LoVo (cell line): ENCODE measurements around the gene CHST3.

Source experiments
- DNase-seq: peaks from one replicate; pipeline ENCODE4 v3.0.0-alpha.2; 2016; ENCODE audit warnings: low spot score

The CHST3 gene

DNA sequence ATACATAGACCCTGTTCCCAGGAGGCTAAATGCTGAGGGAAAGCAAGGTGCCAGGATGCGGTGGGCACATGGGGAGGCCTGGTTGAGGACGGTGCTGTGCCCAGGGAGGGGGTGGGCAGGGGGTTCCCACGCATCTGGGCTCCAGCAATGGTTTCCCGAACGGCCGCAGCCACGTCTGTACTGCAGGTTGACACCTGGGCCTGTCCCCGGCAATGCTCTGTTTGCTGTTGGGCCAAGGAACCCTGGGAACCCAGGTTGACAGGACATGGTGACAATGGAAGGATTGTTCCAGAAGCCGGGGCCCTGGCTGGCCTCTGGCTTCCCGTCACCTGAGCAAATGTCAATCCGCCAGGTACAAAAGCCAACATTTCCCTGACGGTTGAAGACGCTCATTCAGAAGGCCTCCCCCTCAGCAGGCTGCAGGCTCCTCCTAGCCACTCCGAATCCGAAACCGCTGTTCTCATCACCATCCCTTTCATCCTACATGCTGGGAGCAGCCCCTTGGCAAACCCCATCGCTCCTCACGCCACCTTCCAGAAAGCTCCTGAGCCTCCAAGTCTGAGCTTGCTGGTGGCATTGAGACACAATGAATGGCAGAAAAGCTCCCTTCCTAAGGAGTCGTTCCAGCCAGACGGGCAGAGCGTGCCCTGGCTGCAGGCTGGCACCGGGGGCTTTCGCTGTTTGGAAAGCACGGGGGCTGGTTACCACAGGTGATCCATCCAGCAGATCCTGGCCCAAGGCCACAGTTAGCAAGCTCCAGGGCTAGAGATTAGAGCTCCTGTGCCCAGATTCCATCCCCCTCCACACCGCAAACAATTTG, 92.9 kb downstream of the CHST3 start:
- no peak for DNase-seq

DNA sequence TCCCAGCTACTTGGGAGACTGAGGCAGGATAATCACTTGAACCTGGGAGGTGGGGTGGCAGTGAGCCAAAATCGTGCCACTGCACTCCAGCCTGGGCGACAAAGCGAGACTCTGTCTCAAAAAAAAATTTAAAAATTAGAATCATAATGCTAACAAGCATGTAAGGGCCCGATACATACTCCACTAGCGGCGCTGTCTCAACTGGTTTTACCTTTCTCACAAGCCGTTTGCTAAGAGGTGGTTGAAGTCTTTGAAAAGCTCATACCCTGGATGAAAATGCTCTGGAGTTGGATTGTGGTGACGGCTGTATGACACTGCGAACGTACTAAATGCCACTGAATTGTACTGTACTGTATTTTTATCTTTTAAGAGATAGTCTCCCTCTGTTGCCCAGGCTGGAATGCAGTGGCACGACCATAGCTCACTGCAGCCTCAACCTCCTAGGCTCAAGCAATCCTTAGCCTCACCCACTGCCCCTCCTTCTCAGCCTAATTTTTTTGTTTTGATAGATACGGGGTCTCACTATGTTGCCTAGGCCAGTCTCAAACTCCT, 94.2 kb downstream of the CHST3 start:
- DNase-seq, result no peak

DNA sequence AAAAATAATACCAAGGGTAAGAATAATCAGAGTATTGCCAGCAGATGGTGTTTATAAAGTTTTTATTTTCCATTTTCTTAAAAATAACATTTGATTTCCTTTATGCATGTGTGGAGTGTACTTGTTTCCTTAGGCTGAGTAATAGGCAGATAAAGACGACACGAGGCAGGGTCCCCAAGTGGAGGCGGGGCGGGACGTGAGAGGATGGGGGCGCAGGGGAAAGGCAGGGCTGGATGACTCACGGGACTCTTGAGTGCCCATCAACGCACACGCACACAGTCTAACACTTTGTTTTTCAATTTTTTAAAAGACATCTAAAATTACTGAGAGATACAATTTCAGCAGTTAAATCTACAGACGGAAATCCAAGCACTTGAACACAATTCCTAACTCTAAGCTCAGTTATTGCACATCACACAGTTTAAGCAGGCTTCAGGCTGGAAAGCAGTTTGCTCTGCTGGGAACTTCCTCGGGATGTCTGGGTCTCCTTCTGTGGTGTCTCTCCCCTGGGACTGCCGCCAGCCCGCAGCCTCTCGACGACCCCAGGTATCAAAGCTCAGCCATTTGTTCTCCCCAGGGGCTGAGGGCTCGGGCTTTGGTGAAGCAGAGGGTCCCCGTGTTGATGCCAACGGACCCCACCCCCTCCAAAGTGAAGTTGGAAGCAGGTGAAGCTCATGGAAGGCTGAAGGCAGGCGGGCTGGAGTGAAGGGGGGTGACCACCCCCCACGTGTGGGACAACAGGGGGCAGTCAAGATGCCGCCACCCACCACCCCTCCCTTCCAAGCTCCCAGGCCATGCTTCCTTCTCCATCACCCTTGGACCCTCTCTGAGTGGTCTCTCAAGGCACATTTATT, 95.0 kb downstream of the CHST3 start:
- no peak for DNase-seq

DNA sequence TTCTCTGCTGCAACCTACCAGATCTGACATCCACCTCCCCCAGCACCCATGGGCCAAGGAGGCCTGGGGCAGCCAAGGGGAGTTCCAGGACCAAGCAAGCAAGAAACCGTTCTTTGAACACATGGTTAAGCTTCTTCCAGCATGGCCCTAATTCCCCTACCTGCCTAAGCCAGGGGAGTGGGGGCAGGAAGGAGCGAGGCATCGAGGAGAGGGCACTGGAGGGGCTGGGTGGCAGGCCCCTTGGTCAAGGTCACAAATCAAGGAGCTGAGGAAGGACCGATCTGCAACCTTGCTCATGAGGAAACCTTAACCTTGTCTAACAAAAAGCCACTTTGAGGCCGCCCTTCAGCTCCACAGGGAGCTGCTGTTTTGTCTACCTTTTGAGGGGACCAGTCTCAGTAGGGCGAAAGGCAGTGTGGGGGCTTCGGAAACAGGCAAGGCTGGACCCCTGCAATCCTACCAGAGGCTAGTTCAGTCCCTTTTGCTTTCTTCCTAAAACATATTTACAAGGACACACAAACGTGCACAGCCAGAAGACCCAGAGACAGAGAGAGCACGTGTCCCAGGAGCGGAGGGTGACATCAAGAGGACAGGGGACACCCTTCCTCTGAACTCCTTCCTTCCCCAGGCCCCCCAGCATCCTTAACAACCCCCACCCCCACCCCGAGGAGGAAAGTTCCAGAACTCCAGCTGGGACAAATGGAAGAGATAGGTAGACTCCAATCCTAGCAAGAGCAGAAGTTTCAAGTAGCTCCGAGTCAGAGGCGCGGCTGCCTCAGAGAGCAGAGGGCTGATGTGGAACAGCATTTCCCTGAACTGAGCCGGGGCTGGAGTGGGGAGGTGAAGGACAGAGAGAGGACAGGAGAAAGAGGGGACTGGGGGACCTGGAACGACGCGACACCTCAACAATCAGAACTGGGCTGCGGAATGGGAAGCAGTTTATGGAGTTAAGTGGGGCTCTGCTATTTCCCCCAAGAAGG, 95.9 kb downstream of the CHST3 start:
- no peak for DNase-seq

DNA sequence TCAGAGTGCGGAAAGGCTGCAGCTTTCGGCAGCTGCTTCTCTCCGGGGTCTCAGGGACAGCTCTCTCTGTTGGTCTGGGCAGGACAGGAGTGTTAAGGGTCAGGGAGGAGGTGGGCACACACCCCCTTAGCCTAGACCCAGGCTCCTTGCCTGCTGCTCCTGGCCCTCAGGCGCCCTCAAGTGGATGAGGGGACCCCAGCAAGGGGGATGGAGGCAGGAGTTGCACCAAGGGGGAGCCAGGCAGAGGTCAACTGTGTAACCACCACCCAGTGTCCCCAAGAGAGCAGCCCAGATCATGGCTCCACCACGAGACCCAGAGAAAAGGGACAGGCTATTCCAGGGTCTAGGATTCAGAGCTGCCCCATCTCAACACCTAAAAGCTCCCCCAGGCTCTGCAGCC, 97.3 kb downstream of the CHST3 start:
- DNase-seq, result no peak

DNA sequence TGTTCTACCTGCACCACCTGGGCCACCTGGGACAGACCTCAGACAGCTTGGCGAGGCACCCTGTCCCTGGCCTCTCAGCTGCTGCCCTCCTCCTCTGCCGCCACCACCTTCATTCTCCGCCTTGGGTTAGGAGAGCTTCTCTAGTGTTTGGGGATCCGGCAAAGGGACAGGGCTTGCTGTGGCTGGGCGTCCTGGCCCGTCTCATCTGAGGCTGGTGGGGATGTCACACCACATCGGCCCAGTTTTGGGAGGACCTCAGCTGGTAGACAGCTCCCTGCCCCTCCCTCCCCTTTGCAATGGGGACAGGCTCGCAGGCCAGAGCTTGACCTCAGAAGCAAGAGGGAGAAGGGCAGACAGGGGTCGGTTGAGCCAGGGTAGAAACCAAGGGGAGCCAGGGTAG, 97.7 kb downstream of the CHST3 start:
- no peak for DNase-seq

DNA sequence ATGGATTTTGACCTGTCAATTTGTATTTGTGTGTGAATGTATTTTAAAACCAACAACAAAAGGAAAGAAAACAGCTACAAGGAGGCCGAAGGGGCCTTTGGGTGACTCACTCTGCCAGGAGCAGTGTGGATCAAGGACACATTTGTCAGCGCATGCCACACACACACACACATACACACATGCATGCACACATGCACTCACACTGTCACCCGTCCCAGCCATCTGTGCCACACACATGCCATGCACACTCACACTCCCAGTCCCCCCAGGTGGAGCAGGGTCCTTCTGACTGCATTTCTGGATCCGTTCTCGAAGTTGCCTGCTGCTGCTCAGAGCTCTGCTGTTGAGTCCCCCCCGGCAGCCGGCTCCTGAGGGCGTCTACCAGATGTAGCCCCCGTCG, 98.2 kb downstream of the CHST3 start:
- DNase-seq, result no peak
